Ishikawa (cell line): Measurements from ENCODE around the gene HAPSTR1.
A peak's percentile ranks its signal among the peaks of the same experiment; 100 is the strongest.

Experiments used
- CEBPB ChIP-seq: IDR thresholded peaks from 2 replicates; pipeline ENCODE4 v1.6.1; 2012
- CREB1 ChIP-seq: IDR thresholded peaks from 2 replicates; pipeline ENCODE4 v1.6.1; 2012; ENCODE audit warnings: low read depth
- EGR1 ChIP-seq: IDR thresholded peaks from 2 replicates; pipeline ENCODE4 v1.6.1; 2012
- EP300 ChIP-seq: IDR thresholded peaks from 2 replicates; pipeline ENCODE4 v1.6.1; 2012; ENCODE audit warnings: borderline replicate concordance
- FOXM1 ChIP-seq: IDR thresholded peaks from 2 replicates; pipeline ENCODE4 v1.6.1; 2012; ENCODE audit warnings: low read depth, borderline replicate concordance
- NFIC ChIP-seq: IDR thresholded peaks from 2 replicates; pipeline ENCODE4 v1.6.1; 2012
- RAD21 ChIP-seq: IDR thresholded peaks from 2 replicates; pipeline ENCODE4 v1.6.1; 2012; ENCODE audit warnings: low read depth
- TAF1 ChIP-seq: IDR thresholded peaks from 2 replicates; pipeline ENCODE4 v1.6.1; 2012; ENCODE audit warnings: low read depth, mild to moderate bottlenecking
- TCF12 ChIP-seq: IDR thresholded peaks from 2 replicates; pipeline ENCODE4 v1.6.1; 2012; ENCODE audit warnings: low read depth
- TEAD4 ChIP-seq: IDR thresholded peaks from 2 replicates; pipeline ENCODE4 v1.6.1; 2012
- YY1 ChIP-seq: IDR thresholded peaks from 2 replicates; pipeline ENCODE4 v1.6.1; 2012; ENCODE audit warnings: low read depth
- ZBTB7A ChIP-seq: IDR thresholded peaks from 2 replicates; pipeline ENCODE4 v1.6.1; 2012; ENCODE audit warnings: low read depth
- TF ChIP-seq, protein P1 (sequence below): IDR thresholded peaks from 2 replicates; pipeline ENCODE4 v1.6.1; 2012
- TF ChIP-seq, protein P2 (sequence below): IDR thresholded peaks from 2 replicates; pipeline ENCODE4 v1.6.1; 2012; ENCODE audit warnings: low read depth, mild to moderate bottlenecking
- TF ChIP-seq, protein P3 (sequence below): IDR thresholded peaks from 2 replicates; pipeline ENCODE4 v1.6.1; 2012

Gene HAPSTR1

DNA sequence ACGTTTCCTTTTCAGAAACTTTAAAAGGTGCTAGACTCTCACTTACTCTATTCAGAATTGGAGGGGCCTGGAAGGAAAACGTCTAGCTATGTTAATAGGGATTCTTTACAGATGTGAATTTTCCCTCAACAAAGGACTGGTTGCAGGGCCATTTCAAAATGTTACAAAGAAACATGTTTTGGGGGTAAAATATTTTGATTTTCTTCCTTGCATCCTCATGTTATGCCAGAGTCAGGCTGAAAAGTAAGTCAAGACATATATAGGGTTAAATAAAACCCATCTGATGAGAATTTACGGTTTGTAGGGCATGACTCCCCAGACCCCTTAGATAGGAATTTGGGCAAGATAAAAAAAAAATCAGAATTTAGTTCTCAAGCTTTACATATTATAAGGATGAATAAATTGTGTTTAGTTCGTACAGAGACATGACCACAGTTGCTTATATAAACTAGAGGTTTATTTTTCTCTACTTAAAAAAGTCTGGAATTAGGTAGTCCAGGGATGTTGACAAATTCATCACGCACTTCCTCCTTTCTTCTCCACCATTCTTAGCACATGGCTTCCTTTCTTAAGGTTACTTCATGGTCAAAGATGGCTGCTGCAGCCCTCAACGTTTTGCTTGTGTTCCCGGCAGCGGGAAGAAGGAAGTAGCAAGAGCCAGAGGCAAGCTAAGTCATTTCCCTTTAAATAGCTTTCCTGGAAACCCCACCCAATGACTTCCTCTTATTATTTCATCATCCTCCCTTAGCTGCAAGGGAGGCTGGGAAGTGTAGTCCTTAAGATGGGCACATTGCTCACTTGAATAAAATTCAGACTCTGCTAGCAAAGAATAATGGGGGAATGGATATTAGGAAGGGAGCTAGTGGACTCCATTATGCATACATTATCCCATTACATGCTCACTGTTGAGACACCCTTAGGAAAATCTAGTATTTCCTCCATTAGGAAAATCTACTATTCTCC is 12.7 kb upstream of the HAPSTR1 start:
- TF ChIP-seq YY1 (peak; percentile 80), CEBPB (peak; percentile 89), CREB1 (0 out of 2 replicates have a peak, but pooled peaks have one; percentile 21)
- TF ChIP-seq, protein P1, sequence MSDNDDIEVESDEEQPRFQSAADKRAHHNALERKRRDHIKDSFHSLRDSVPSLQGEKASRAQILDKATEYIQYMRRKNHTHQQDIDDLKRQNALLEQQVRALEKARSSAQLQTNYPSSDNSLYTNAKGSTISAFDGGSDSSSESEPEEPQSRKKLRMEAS: peak; percentile 77

DNA sequence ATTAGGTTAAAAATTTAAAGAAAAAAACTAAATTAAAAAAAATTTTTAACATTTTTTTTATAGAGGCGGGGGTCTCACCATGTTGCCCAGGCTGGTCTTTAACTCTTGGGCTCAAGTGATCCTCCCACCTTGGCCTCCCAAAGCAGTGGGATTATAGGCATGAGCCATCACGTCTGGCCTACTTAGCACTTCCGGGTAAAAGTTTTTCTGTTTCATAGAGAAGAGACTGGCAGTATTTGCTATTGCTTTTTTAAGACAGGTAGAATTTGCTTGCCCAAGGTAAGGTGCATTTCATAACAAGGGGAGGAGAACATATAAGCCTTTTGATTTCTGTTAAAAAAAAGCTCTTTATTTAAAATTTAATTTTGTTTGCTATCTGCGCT is 12.0 kb upstream of the HAPSTR1 start:
- TF ChIP-seq CEBPB (no peak), TAF1 (no peak)
- TF ChIP-seq, protein P2, sequence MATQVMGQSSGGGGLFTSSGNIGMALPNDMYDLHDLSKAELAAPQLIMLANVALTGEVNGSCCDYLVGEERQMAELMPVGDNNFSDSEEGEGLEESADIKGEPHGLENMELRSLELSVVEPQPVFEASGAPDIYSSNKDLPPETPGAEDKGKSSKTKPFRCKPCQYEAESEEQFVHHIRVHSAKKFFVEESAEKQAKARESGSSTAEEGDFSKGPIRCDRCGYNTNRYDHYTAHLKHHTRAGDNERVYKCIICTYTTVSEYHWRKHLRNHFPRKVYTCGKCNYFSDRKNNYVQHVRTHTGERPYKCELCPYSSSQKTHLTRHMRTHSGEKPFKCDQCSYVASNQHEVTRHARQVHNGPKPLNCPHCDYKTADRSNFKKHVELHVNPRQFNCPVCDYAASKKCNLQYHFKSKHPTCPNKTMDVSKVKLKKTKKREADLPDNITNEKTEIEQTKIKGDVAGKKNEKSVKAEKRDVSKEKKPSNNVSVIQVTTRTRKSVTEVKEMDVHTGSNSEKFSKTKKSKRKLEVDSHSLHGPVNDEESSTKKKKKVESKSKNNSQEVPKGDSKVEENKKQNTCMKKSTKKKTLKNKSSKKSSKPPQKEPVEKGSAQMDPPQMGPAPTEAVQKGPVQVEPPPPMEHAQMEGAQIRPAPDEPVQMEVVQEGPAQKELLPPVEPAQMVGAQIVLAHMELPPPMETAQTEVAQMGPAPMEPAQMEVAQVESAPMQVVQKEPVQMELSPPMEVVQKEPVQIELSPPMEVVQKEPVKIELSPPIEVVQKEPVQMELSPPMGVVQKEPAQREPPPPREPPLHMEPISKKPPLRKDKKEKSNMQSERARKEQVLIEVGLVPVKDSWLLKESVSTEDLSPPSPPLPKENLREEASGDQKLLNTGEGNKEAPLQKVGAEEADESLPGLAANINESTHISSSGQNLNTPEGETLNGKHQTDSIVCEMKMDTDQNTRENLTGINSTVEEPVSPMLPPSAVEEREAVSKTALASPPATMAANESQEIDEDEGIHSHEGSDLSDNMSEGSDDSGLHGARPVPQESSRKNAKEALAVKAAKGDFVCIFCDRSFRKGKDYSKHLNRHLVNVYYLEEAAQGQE: no peak

DNA sequence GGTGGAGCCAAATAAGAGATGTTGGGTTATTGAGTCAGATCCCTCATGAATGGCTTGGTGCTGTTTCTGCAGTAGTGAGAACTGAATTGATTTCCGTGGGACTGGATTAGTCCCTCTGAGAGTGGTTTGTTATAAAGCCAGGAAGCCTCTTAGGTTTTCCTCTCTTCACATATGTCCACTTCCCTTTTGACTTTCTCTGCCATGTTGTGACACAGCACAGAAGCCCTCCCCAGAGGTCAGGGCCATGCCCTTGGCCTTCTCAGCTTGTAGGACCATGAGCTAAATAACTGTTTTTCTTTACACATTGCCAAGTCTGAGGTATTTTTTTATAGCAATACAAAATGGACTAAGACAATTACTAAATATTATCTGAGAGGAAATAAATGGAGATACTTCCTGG is 10.3 kb upstream of the HAPSTR1 start:
- TF ChIP-seq, protein P3, sequence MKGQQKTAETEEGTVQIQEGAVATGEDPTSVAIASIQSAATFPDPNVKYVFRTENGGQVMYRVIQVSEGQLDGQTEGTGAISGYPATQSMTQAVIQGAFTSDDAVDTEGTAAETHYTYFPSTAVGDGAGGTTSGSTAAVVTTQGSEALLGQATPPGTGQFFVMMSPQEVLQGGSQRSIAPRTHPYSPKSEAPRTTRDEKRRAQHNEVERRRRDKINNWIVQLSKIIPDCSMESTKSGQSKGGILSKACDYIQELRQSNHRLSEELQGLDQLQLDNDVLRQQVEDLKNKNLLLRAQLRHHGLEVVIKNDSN: no peak
- TF ChIP-seq RAD21 (no peak), TEAD4 (no peak), EGR1 (no peak), NFIC (no peak), TAF1 (no peak), TCF12 (no peak), CEBPB (no peak), ZBTB7A (no peak)

DNA sequence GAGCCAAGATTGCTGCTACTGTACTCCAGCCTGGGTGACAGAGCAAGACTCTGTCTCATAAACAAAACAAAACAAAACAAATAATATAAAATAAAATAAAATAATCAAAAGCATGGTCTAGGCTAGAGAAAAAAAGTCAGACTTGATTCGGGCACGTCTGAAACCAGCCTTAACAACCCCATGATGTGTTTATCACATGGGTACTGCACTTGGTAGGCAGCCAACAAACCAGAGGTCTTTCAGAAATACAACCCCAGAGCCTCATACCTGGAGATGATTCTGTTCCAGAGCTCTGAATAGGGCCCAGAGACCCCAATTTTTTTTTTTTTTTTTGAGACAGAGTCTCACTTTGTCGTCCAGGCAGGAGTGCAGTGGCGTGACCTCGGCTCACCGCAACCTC is 9.6 kb upstream of the HAPSTR1 start:
- TF ChIP-seq EGR1 (no peak), RAD21 (no peak), TCF12 (no peak), CREB1 (no peak), YY1 (no peak), NFIC (no peak), TAF1 (no peak), ZBTB7A (no peak)
- TF ChIP-seq, protein P1: no peak
- TF ChIP-seq, protein P2: no peak
- TF ChIP-seq, protein P3: no peak

DNA sequence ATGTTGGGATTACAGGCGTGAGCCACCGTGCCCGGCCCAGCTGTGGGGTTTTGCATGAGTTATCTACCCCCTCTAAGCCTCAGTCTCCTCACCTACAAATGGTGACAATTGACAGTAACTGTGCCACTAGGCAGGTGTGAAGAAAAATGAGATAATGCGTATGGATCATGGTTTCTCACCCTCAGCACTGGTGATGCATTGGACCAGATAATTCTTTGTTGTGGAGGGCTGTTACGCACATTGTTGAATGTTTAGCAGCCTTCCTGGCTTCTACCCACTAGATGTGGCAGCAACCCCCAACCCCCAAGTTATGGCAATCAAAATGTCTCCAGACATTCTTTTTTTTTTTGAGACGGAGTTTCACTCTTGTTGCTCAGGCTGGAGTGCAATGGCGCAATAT is 9.0 kb upstream of the HAPSTR1 start:
- TF ChIP-seq ZBTB7A (no peak), FOXM1 (no peak), CEBPB (no peak), CREB1 (no peak), TCF12 (no peak), EP300 (no peak), TAF1 (no peak), TEAD4 (no peak), RAD21 (no peak), EGR1 (no peak), YY1 (no peak), NFIC (no peak)
- TF ChIP-seq, protein P1: no peak
- TF ChIP-seq, protein P2: no peak
- TF ChIP-seq, protein P3: no peak
